PC-9 (cell line): ENCODE measurements around the gene EXOG.

Experiments
- EZH2 ChIP-seq: fragments of 200-600 bp; sonication (generic); IDR thresholded peaks from 2 replicates; pipeline ENCODE4 v1.8.0; 2017; ENCODE audit warnings: antibody characterized with exemption, low read depth
- TF ChIP-seq, protein P1 (sequence below): fragments of 200-600 bp; sonication (generic); conservative IDR thresholded peaks from 2 replicates; pipeline ENCODE4 v1.6.1; 2017; ENCODE audit warnings: mixed run types, antibody characterized with exemption, mild to moderate bottlenecking, moderate library complexity

DNA sequence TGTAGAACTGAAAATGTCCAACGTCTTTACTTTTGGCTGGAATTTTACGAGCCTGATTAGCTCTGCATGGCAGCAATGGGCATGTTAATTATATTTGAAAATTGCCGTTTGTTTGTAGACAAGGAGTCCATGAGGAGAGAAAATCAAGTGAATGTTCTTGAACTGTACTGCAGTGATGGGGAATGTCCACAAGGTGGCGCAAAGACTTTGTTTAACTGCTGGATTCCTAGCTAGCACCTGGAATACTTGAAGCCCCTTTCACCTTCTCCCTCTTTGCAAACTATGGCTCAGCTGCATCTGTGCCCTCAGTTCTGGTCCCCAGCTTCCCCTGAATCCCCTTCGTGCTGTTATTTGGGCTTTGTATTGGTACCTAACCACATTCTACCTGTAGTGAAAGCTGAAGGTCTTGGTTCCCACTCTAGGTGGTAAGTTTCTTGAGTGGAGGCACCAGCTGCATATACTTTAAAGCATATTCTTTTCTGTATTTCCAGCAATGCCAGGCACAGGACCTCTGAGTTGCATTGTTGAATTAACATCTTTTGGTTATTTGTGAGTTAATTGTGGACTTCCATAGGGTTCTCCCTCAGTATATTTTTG is 25.3 kb downstream of the EXOG start:
- TF ChIP-seq, protein P1, sequence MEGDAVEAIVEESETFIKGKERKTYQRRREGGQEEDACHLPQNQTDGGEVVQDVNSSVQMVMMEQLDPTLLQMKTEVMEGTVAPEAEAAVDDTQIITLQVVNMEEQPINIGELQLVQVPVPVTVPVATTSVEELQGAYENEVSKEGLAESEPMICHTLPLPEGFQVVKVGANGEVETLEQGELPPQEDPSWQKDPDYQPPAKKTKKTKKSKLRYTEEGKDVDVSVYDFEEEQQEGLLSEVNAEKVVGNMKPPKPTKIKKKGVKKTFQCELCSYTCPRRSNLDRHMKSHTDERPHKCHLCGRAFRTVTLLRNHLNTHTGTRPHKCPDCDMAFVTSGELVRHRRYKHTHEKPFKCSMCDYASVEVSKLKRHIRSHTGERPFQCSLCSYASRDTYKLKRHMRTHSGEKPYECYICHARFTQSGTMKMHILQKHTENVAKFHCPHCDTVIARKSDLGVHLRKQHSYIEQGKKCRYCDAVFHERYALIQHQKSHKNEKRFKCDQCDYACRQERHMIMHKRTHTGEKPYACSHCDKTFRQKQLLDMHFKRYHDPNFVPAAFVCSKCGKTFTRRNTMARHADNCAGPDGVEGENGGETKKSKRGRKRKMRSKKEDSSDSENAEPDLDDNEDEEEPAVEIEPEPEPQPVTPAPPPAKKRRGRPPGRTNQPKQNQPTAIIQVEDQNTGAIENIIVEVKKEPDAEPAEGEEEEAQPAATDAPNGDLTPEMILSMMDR, result peak; percentile 91
- no peak for TF ChIP-seq EZH2
